NCI-H1092 (cell line): Measurements from ENCODE around the gene GALNS.

Experiments used
- DNase-seq: peaks from one replicate; lab custom pipeline; 2025; lab: John Stamatoyannopoulos, UW

The GALNS gene

GRCh38 chr16:88856122-88856827, 472 bp downstream of the GALNS start:
- DNase-seq: no peak

- DNase-seq: no peak
Measured at GRCh38 chr16:88855736-88856121, 1.0 kb downstream of the GALNS start.

- DNase-seq: no peak
Measured at GRCh38 chr16:88855176-88855575, 1.6 kb downstream of the GALNS start.

GRCh38 chr16:88854306-88855111, 2.2 kb downstream of the GALNS start:
- DNase-seq: no peak

- DNase-seq: no peak
Measured at GRCh38 chr16:88853325-88853941, 3.3 kb downstream of the GALNS start.

GRCh38 chr16:88851616-88852015, 5.1 kb downstream of the GALNS start:
- DNase-seq: no peak

GRCh38 chr16:88850531-88851199, 6.1 kb downstream of the GALNS start:
- DNase-seq: no peak

GRCh38 chr16:88848557-88848956, 8.2 kb downstream of the GALNS start:
- no peak for DNase-seq

GRCh38 chr16:88847654-88848053, 9.1 kb downstream of the GALNS start:
- DNase-seq: no peak

GRCh38 chr16:88846088-88846487, 10.7 kb downstream of the GALNS start:
- DNase-seq: no peak

- DNase-seq: no peak
Measured at GRCh38 chr16:88844419-88845036, 12.2 kb downstream of the GALNS start.

- DNase-seq: no peak
Measured at GRCh38 chr16:88843256-88843655, 13.5 kb downstream of the GALNS start.

- no peak for DNase-seq
Measured at GRCh38 chr16:88842806-88843205, 13.9 kb downstream of the GALNS start.

GRCh38 chr16:88842308-88842756, 14.4 kb downstream of the GALNS start:
- DNase-seq: no peak

GRCh38 chr16:88841521-88842307, 15.0 kb downstream of the GALNS start:
- DNase-seq: no peak

GRCh38 chr16:88840600-88841215, 16.0 kb downstream of the GALNS start:
- no peak for DNase-seq

- DNase-seq: no peak
Measured at GRCh38 chr16:88839745-88840599, 16.8 kb downstream of the GALNS start.

- no peak for DNase-seq
Measured at GRCh38 chr16:88839026-88839529, 17.7 kb downstream of the GALNS start.

GRCh38 chr16:88838566-88838965, 18.2 kb downstream of the GALNS start:
- DNase-seq: no peak

- DNase-seq: no peak
Measured at GRCh38 chr16:88837806-88838205, 18.9 kb downstream of the GALNS start.
